ENCODE results near the gene GPRC5A.

DNA sequence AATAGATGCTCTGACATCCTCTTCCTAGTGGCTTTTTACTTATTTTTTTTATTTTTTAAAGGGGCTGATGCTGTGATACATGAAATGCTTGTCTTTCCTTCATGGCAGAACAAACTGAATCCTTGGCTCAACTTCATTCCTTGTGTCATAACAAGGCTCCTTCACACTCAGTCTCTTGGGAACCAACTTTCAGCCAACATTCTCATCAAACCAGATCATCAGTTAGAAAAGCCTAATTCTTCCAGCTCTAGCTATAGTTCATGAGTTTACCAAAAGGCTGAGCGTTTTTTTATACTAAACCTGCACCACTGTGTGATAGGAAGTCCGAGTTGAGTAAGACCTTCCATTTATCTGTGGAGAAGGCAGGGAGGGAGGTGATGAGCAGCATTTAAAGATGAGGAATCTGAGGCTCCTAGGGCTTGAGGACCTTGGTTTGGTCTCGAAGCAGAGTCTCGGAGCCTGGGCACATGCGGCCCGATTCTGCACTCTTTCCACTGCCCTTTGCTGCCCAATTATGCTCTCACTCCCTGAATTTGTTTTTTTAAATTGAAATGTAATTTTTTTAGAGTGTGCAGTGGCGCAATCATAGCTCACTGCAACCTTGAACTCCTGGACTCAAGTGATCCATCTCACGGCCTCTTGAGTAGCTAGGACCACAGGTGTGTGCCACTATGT lies 52.4 kb downstream of the GPRC5A start:
- no peak for TF ChIP-seq POLR2AphosphoS5 (IDR thresholded peaks at IDR 0.05; ENCODE audit: low read depth)
- no peak for TF ChIP-seq CTCF (IDR thresholded peaks at IDR 0.05; ENCODE audit: insufficient read depth, low read length)
- TF ChIP-seq GABPA (IDR thresholded peaks at IDR 0.05; ENCODE audit: low read depth) = no peak
- no peak for TF ChIP-seq REST (IDR thresholded peaks at IDR 0.05; ENCODE audit: insufficient replicate concordance, low read depth)

All from HL-60 (cell line).